Endothelial cell of umbilical vein (primary cell): ENCODE results near the gene CCDC81. TPM values are rescaled to one million over a fixed set of nuclear protein-coding genes. Genes with fewer than 3 reads are reported as not detected.

Experiments
- BruUV-seq: library from RNA; stranded (reverse); fragments of 400-500 nt; replicated peaks from 2 replicates; lab custom pipeline; 2021; lab: Mats Ljungman, UMichigan
- CTCF ChIA-PET: fragments of 300-600, 350-600 bp; sonication (Branson Sonifier 250); formaldehyde crosslinking; loops from one replicate; lab custom pipeline; 2021; ENCODE audit warnings: antibody characterized with exemption, inconsistent platforms; lab: Charles Lee
- POLR2A ChIA-PET: fragments of 300-600, 350-600 bp; sonication (Branson Sonifier 250); formaldehyde crosslinking; loops from one replicate; lab custom pipeline; 2021; ENCODE audit warnings: antibody characterized with exemption, inconsistent platforms; lab: Charles Lee
- DNase-seq: peaks from one replicate; pipeline ENCODE4 v3.0.0-alpha.2; 2011; ENCODE audit warnings: low read depth, low spot score
- FAIRE-seq: peaks from 2 replicates; lab custom pipeline; 2011; peaks lifted over from hg19 to GRCh38; lab: Jason Lieb, UNC
- H2AFZ ChIP-seq: 2 replicates; pipeline ENCODE4 v1.6.0; 2012; ENCODE audit warnings: low read depth, low read length, control low read depth, inconsistent platforms
- H3K27ac ChIP-seq: 2 replicates; pipeline ENCODE4 v1.5.1; 2011; ENCODE audit warnings: low read depth, mild to moderate bottlenecking, control low read depth, low read length, moderate library complexity; ENCODE audit not compliant: insufficient read depth
- H3K27me3 ChIP-seq, 2 experiments: 2 replicates each; pipeline versions ENCODE4 v1.6.0 to v1.6.1; 2011; ENCODE audit warnings: low read length in 2 of 2, mixed read lengths in 1 of 2; ENCODE audit not compliant: control insufficient read depth in 2 of 2, insufficient read depth in 2 of 2
- H3K36me3 ChIP-seq, 2 experiments: 2 replicates in 1 of 2; 3 replicates in 1 of 2; pipeline ENCODE4 v1.5.1; 2011; ENCODE audit warnings: low read length in 2 of 2, mild to moderate bottlenecking in 1 of 2, moderate library complexity in 1 of 2; ENCODE audit not compliant: control insufficient read depth in 2 of 2, insufficient read depth in 2 of 2; ENCODE audit errors: extremely low read depth in 1 of 2
- H3K4me1 ChIP-seq: 3 replicates; pipeline ENCODE4 v1.5.1; 2011; ENCODE audit warnings: mild to moderate bottlenecking, low read length; ENCODE audit not compliant: control insufficient read depth, insufficient read depth; ENCODE audit errors: extremely low read depth
- H3K4me2 ChIP-seq: 2 replicates; pipeline ENCODE4 v1.6.1; 2011; ENCODE audit warnings: low read length, control low read depth, mixed read lengths; ENCODE audit not compliant: insufficient read depth
- H3K4me3 ChIP-seq, 3 experiments: fragments of 200-600 bp in 1 of 3; sonication (generic), shearing (Covaris generic) in 1 of 3; replicated peaks in 1 of 3; 2 replicates each; pipeline ENCODE4 v1.5.1; 2011 to 2016; ENCODE audit warnings: control low read depth in 3 of 3, low read length in 3 of 3, mild to moderate bottlenecking in 2 of 3, inconsistent platforms in 1 of 3, low read depth in 1 of 3, moderate library complexity in 1 of 3; ENCODE audit not compliant: insufficient read depth in 1 of 3
- H3K79me2 ChIP-seq: 2 replicates; pipeline ENCODE4 v1.6.0; 2012; ENCODE audit warnings: low read length, inconsistent platforms; ENCODE audit not compliant: control insufficient read depth, insufficient read depth
- H3K9ac ChIP-seq: replicated peaks from 2 replicates; pipeline ENCODE3; 2011; ENCODE audit warnings: low read length, control low read depth; ENCODE audit not compliant: insufficient read depth; ENCODE audit errors: extremely low read depth
- H3K9me1 ChIP-seq: replicated peaks from 3 replicates; pipeline ENCODE4 v1.6.0; 2011; ENCODE audit warnings: mild to moderate bottlenecking, low read length; ENCODE audit not compliant: control insufficient read depth, insufficient read depth; ENCODE audit errors: extremely low read depth
- H3K9me3 ChIP-seq: replicated peaks from 2 replicates; pipeline ENCODE4 v1.5.1; 2012; ENCODE audit warnings: low read length, inconsistent platforms; ENCODE audit not compliant: control insufficient read depth, insufficient read depth
- H4K20me1 ChIP-seq: replicated peaks from 2 replicates; pipeline ENCODE3; 2011; ENCODE audit warnings: mild to moderate bottlenecking, low read length; ENCODE audit not compliant: control insufficient read depth, insufficient read depth; ENCODE audit errors: extremely low read depth
- CTCF ChIP-seq, 2 donors: IDR thresholded peaks; 1 replicate in 1 of 2; 2 replicates in 1 of 2; pipeline ENCODE4 v1.5.1; 2011; ENCODE audit warnings: low read length in 2 of 2, mild to moderate bottlenecking in 2 of 2, moderate library complexity in 2 of 2, control low read depth in 1 of 2, inconsistent platforms in 1 of 2, low read depth in 1 of 2; ENCODE audit not compliant: insufficient read depth in 1 of 2; ENCODE audit errors: extremely low read depth in 1 of 2
- EZH2 ChIP-seq: IDR thresholded peaks from 2 replicates; pipeline ENCODE4 v1.6.1; 2012; ENCODE audit warnings: borderline replicate concordance, low read depth, mild to moderate bottlenecking, moderate library complexity, low read length, inconsistent platforms; ENCODE audit not compliant: severe bottlenecking
- FOS ChIP-seq: IDR thresholded peaks from 2 replicates; pipeline ENCODE4 v1.6.1; 2011; ENCODE audit warnings: mild to moderate bottlenecking, low read length, moderate library complexity, borderline replicate concordance; ENCODE audit not compliant: insufficient read depth
- GATA2 ChIP-seq: IDR thresholded peaks from 2 replicates; pipeline ENCODE4 v1.7.0; 2011; ENCODE audit warnings: low read depth, mild to moderate bottlenecking, moderate library complexity, mixed read lengths, low read length; ENCODE audit not compliant: insufficient read length, insufficient read depth
- JUN ChIP-seq: IDR thresholded peaks from 2 replicates; pipeline ENCODE4 v1.6.1; 2011; ENCODE audit warnings: borderline replicate concordance, low read depth; ENCODE audit not compliant: insufficient read length, insufficient read depth
- MAX ChIP-seq: IDR thresholded peaks from 2 replicates; pipeline ENCODE4 v1.6.1; 2011; ENCODE audit not compliant: insufficient read depth, insufficient read length
- MYC ChIP-seq: IDR thresholded peaks from one replicate; pipeline ENCODE4 v1.6.1; 2011; ENCODE audit warnings: mild to moderate bottlenecking, low read depth, low read length
- POLR2A ChIP-seq: IDR thresholded peaks from 2 replicates; pipeline ENCODE4 v1.6.1; 2012; ENCODE audit warnings: low read depth, mild to moderate bottlenecking, control low read depth, low read length
- POLR2AphosphoS5 ChIP-seq: IDR thresholded peaks from 2 replicates; pipeline ENCODE4 v1.6.1; 2012; ENCODE audit warnings: low read depth, mild to moderate bottlenecking, control low read depth, low read length, moderate library complexity; ENCODE audit not compliant: insufficient read depth
- dilution Hi-C: fragments of 300-500 bp; cut with MboI; formaldehyde crosslinking; loops from one replicate; pipeline ENCODE4 v1.15.0; 2019; ENCODE audit warnings: low sequenced_read_pairs; ENCODE audit not compliant: extremely low pct_ligation_motif_present
- intact Hi-C: fragments of 100-400 bp; cut with micrococcal nuclease; formaldehyde crosslinking; loops from one replicate; pipeline ENCODE4 v1.10.0; 2022
- polyA plus RNA-seq, 4 experiments: library from polyadenylated mRNA; depleted of rRNA in 3 of 4; stranded (reverse) in 3 of 4; unstranded in 1 of 4; fragments of >200 nt; gene quantifications; 2 replicates each; pipeline versions ENCODE4 v1.2.1 to v1.2.3, GENCODE V29; 2011 to 2012; ENCODE audit warnings: missing spikeins in 1 of 4
- total RNA-seq: library from RNA; stranded (reverse); gene quantifications from 2 replicates; pipeline ENCODE4 v1.2.3, GENCODE V29; 2021

CCDC81 gene
- total and polyA plus RNA-seq, 2 donors (not counting 3 experiments of a cell fraction or from before 2014, with no cell fraction given): 0.57 to 1.1 TPM

GRCh38 chr11:86440305-86440716, 65.6 kb downstream of the CCDC81 start:
- dilution Hi-C loops: no loop called here
- Histone ChIP-seq H3K9me1 (no peaks in the 10 kb centered on the region), H3K27me3 (no peaks in the 10 kb centered on the region), H4K20me1 (no peaks in the 10 kb centered on the region), H3K4me1 (peaks cover 7% of the 10 kb centered on the region), H3K36me3 (no peaks in the 10 kb centered on the region), H3K27ac (no peak overlapping the region), H3K9ac (no peak overlapping the region), H3K9me3 (no peaks in the 10 kb centered on the region), H3K4me2 (no peak overlapping the region), H2AFZ (no peak overlapping the region), H3K79me2 (no peaks in the 10 kb centered on the region), H3K4me3 (no peak overlapping the region)
- ChIA-PET POLR2A (no interaction called here), CTCF (interaction anchor here (1.5 kb wide), 1 partner anchor 79 kb away, joined by 5 read pairs; no protein-coding TSS in a partner anchor)
- intact Hi-C loops: no loop called here
- DNase-seq (no peak), FAIRE-seq (no peak)
- no TSS peak for BruUV-seq
- TF ChIP-seq GATA2: no peak
- TF ChIP-seq FOS: no peak
- TF ChIP-seq EZH2: no peak
- no peak for TF ChIP-seq CTCF (IDR thresholded peaks at IDR 0.05; ENCODE audit: extremely low read depth in 1 of 2, insufficient read depth in 1 of 2, low read depth in 1 of 2, low read length in 2 of 2)
- TF ChIP-seq MAX: no peak
- no peak for TF ChIP-seq POLR2AphosphoS5
- TF ChIP-seq POLR2A: no peak
- no peak for TF ChIP-seq MYC
- no peak for TF ChIP-seq JUN
